Inflammatory macrophage (primary cell): ENCODE measurements around the gene EEF2KMT.
"Not testable (repeated sequence)": the region's sequence is repeated elsewhere in the genome, so short reads cannot be mapped to it uniquely, and the experiment has no call there.

ENCODE experiments used
- DNase-seq, 2 donors: peaks; one replicate each; pipeline ENCODE4 v3.0.0-alpha.2; 2020 to 2022
- total RNA-seq, 18 experiments: gene quantifications; one replicate each; lab custom pipeline; 2026; ENCODE audit warnings: mixed read lengths in 6 of 18, inconsistent platforms in 2 of 18; lab: John Stamatoyannopoulos, UW

EEF2KMT gene
- 2.0 to 10.1 (median 7.1) reads per million in 18 experiments for total RNA-seq

- peak; percentile 99 for DNase-seq
These were observed at the start of gene EEF2KMT for GRCh38 chr16:5097470-5098220. EEF2KMT (minus strand) TSS chr16:5097795; CDS start chr16:5097739, 56 bp downstream.

GRCh38 chr16:5144621-5144956 lies 47.0 kb upstream of the EEF2KMT start:
- not testable (repeated sequence) for DNase-seq

- DNase-seq: no peak
These were observed 46.4 kb upstream of the EEF2KMT start for GRCh38 chr16:5143761-5144620.

GRCh38 chr16:5140151-5140550 lies 42.6 kb upstream of the EEF2KMT start:
- not testable (repeated sequence) for DNase-seq

GRCh38 chr16:5134739-5135452 lies 37.3 kb upstream of the EEF2KMT start:
- not testable (repeated sequence) for DNase-seq

- not testable (repeated sequence) for DNase-seq
These were observed 35.5 kb upstream of the EEF2KMT start for GRCh38 chr16:5132915-5133600.

- DNase-seq: not testable (repeated sequence)
These were observed 33.9 kb upstream of the EEF2KMT start for GRCh38 chr16:5131467-5132004.

- DNase-seq: not testable (repeated sequence)
These were observed 19.9 kb upstream of the EEF2KMT start for GRCh38 chr16:5117300-5118087.

GRCh38 chr16:5116780-5117295 lies 19.2 kb upstream of the EEF2KMT start:
- DNase-seq: not testable (repeated sequence)

- DNase-seq: not testable (repeated sequence)
These were observed 13.3 kb upstream of the EEF2KMT start for GRCh38 chr16:5110933-5111332.

- no peak for DNase-seq
These were observed 11.0 kb upstream of the EEF2KMT start for GRCh38 chr16:5108505-5109158.

- not testable (repeated sequence) for DNase-seq
These were observed 7.4 kb upstream of the EEF2KMT start for GRCh38 chr16:5105039-5105438.

- not testable (repeated sequence) for DNase-seq
These were observed 5.9 kb upstream of the EEF2KMT start for GRCh38 chr16:5103296-5104032.

GRCh38 chr16:5099174-5099573 lies 1.6 kb upstream of the EEF2KMT start:
- not testable (repeated sequence) for DNase-seq

GRCh38 chr16:5098221-5099159 lies 895 bp upstream of the EEF2KMT start:
- DNase-seq: peak; percentile 21 to 56

GRCh38 chr16:5097061-5097469 lies 530 bp downstream of the EEF2KMT start:
- peak in 1 of 2 donors; percentile 11 for DNase-seq

- DNase-seq: not testable (repeated sequence)
These were observed 1.0 kb downstream of the EEF2KMT start for GRCh38 chr16:5096437-5097060.
